HUES64 (cell line): ENCODE results near the gene NUFIP2.

Experiments used
- H3K27ac ChIP-seq: 2 replicates; pipeline ENCODE4 v1.7.0; 2013; ENCODE audit warnings: low read depth, low read length, inconsistent platforms
- H3K27me3 ChIP-seq: 2 replicates; pipeline ENCODE4 v1.6.1; 2013; ENCODE audit warnings: mild to moderate bottlenecking, low read length; ENCODE audit not compliant: insufficient read depth
- H3K36me3 ChIP-seq: 2 replicates; pipeline ENCODE4 v1.6.1; 2013; ENCODE audit warnings: mild to moderate bottlenecking, low read length; ENCODE audit not compliant: insufficient read depth
- H3K4me1 ChIP-seq: 2 replicates; pipeline ENCODE4 v1.6.1; 2013; ENCODE audit warnings: mild to moderate bottlenecking, low read length, moderate library complexity; ENCODE audit not compliant: insufficient read depth
- H3K4me3 ChIP-seq: 2 replicates; pipeline ENCODE4 v1.5.1; 2013; ENCODE audit warnings: mild to moderate bottlenecking, low read length, moderate library complexity
- H3K9ac ChIP-seq: 2 replicates; pipeline ENCODE4 v1.6.1; 2013; ENCODE audit warnings: mild to moderate bottlenecking, low read depth, low read length
- H3K9me3 ChIP-seq: 2 replicates; pipeline ENCODE4 v1.6.1; 2013; ENCODE audit warnings: low read depth, low read length; ENCODE audit not compliant: insufficient read depth
- WGBS: fragments of 150-250, 120-280 bp; methylation state at CpG from one replicate; pipeline ENCODE4 v1.1.7; 2013; ENCODE audit warnings: missing lambda C conversion rate; 5-methylcytosine and 5-hydroxymethylcytosine counted together

NUFIP2 gene

GRCh38 chr17:29214215-29215146 is 79.5 kb downstream of the NUFIP2 start:
- Histone ChIP-seq H3K27ac (no peak overlapping the region), H3K4me1 (peaks cover 3% of the 10 kb centered on the region; the same call in 1 of the 2 replicates), H3K9me3 (no peaks in the 10 kb centered on the region), H3K9ac (no peak overlapping the region), H3K4me3 (no peak overlapping the region), H3K36me3 (no peaks in the 10 kb centered on the region), H3K27me3 (no peaks in the 10 kb centered on the region)
- WGBS = 92% methylated on average over 8 of the region's 8 CpGs

- H3K9me3 ChIP-seq = no peaks in the 10 kb centered on the region
- no peak overlapping the region for H3K4me3 ChIP-seq
- WGBS = 94% methylated on average over 5 of the region's 5 CpGs
These were observed 81.2 kb downstream of the NUFIP2 start for GRCh38 chr17:29212681-29213121.

GRCh38 chr17:29212094-29212631 is 81.8 kb downstream of the NUFIP2 start:
- Histone ChIP-seq H3K9me3 (no peaks in the 10 kb centered on the region), H3K27me3 (no peaks in the 10 kb centered on the region), H3K4me3 (no peak overlapping the region), H3K9ac (no peak overlapping the region), H3K4me1 (peaks cover 9% of the 10 kb centered on the region), H3K27ac (no peak overlapping the region), H3K36me3 (no peaks in the 10 kb centered on the region)
- WGBS = 95% methylated on average over 1 of the region's 1 CpG

More at GRCh38 chr17:29212681-29213121, 81.2 kb downstream of the NUFIP2 start:
- no peaks in the 10 kb centered on the region for H3K36me3 ChIP-seq
- no peak overlapping the region for H3K27ac ChIP-seq
- H3K27me3 ChIP-seq = no peaks in the 10 kb centered on the region
- peaks cover 5% of the 10 kb centered on the region for H3K4me1 ChIP-seq
- H3K9ac ChIP-seq = no peak overlapping the region

- peaks cover 9% of the 10 kb centered on the region for H3K4me1 ChIP-seq
These were observed 83.1 kb downstream of the NUFIP2 start for GRCh38 chr17:29210879-29211278.

GRCh38 chr17:29209073-29209472 is 84.9 kb downstream of the NUFIP2 start:
- Histone ChIP-seq H3K4me3 (no peak overlapping the region), H3K9me3 (no peaks in the 10 kb centered on the region), H3K27ac (no peak overlapping the region), H3K36me3 (no peaks in the 10 kb centered on the region), H3K4me1 (peaks cover 9% of the 10 kb centered on the region), H3K27me3 (no peaks in the 10 kb centered on the region), H3K9ac (no peak overlapping the region)
- 76% methylated on average over 5 of the region's 5 CpGs for WGBS

More at GRCh38 chr17:29210879-29211278, 83.1 kb downstream of the NUFIP2 start:
- WGBS = 94% methylated on average over 2 of the region's 2 CpGs
- Histone ChIP-seq H3K27ac (no peak overlapping the region), H3K4me3 (no peak overlapping the region), H3K9ac (no peak overlapping the region), H3K27me3 (no peaks in the 10 kb centered on the region), H3K36me3 (no peaks in the 10 kb centered on the region), H3K9me3 (no peaks in the 10 kb centered on the region)

GRCh38 chr17:29207975-29208374 is 86.0 kb downstream of the NUFIP2 start:
- H3K27me3 ChIP-seq = no peaks in the 10 kb centered on the region
- H3K9me3 ChIP-seq = no peaks in the 10 kb centered on the region
- peaks cover 9% of the 10 kb centered on the region for H3K4me1 ChIP-seq
- H3K9ac ChIP-seq = no peak overlapping the region
- no peaks in the 10 kb centered on the region for H3K36me3 ChIP-seq
- no peak overlapping the region for H3K27ac ChIP-seq
- WGBS = 87% methylated on average over 2 of the region's 2 CpGs
- H3K4me3 ChIP-seq = no peak overlapping the region
